Tibial nerve (tissue), 4 donors: Measurements from ENCODE around the gene CABLES2. TPM values are rescaled to one million over a fixed set of nuclear protein-coding genes. Genes with fewer than 3 reads are reported as not detected.

Experiments
- DNase-seq, 2 donors: peaks; one replicate each; pipeline ENCODE4 v3.0.0-alpha.2; 2019; ENCODE audit warnings: low spot score in 2 of 2
- H3K27ac ChIP-seq, 4 donors: fragments of 200-600 bp; sonication (generic) in 3 of 4; one replicate each; pipeline ENCODE4 v1.5.1; 2017 to 2019; ENCODE audit warnings: mild to moderate bottlenecking in 1 of 4
- H3K27me3 ChIP-seq, 2 donors: fragments of 200-600 bp; sonication (generic) in 1 of 2; one replicate each; pipeline versions ENCODE4 v1.5.1 to v1.6.0; 2017 to 2019
- H3K36me3 ChIP-seq, 3 donors: fragments of 200-600 bp; sonication (generic); one replicate each; pipeline ENCODE4 v1.5.1; 2018 to 2019
- H3K4me1 ChIP-seq, 4 donors: fragments of 200-600 bp; sonication (generic) in 3 of 4; one replicate each; pipeline ENCODE4 v1.5.1; 2017 to 2019
- H3K4me3 ChIP-seq, 4 donors: fragments of 200-600 bp; sonication (generic) in 3 of 4; one replicate each; pipeline ENCODE4 v1.5.1; 2017 to 2019; ENCODE audit warnings: mild to moderate bottlenecking in 1 of 4, moderate library complexity in 1 of 4
- H3K9me3 ChIP-seq, 4 donors: fragments of 200-600 bp; sonication (generic) in 3 of 4; one replicate each; pipeline ENCODE4 v1.5.1; 2017 to 2019
- EP300 ChIP-seq, 2 donors: sonication (generic); formaldehyde crosslinking; IDR thresholded peaks; one replicate each; pipeline ENCODE4 v1.6.1; 2017; ENCODE audit warnings: antibody characterized with exemption in 2 of 2, mild to moderate bottlenecking in 1 of 2
- POLR2A ChIP-seq, 2 donors: fragments of 450-650 bp; IDR thresholded peaks; one replicate each; pipeline ENCODE4 v1.6.1; 2017; ENCODE audit warnings: antibody characterized with exemption in 2 of 2, mild to moderate bottlenecking in 2 of 2, moderate library complexity in 2 of 2
- WGBS, 2 donors: methylation state at CpG; one replicate each; pipeline ENCODE4 v1.1.5; 2018; 5-methylcytosine and 5-hydroxymethylcytosine counted together
- total RNA-seq, 4 donors: library from RNA; depleted of rRNA; stranded (reverse); fragments of >200 nt; gene quantifications; one replicate each; pipeline ENCODE4 v1.1.0, GENCODE V29; 2016
- TF ChIP-seq, protein P1 (sequence below), 5 experiments: fragments of 200-600 bp in 3 of 5; fragments of 450-650 bp in 2 of 5; sonication (generic) in 3 of 5; IDR thresholded peaks; one replicate each; pipeline ENCODE4 v1.5.1; 2016 to 2019; ENCODE audit warnings: antibody characterized with exemption in 5 of 5, mild to moderate bottlenecking in 3 of 5, moderate library complexity in 2 of 5

CABLES2 gene
- total RNA-seq, 4 donors from 2014 or later, result 1.1 to 9.9 (median 6.2) TPM

DNA sequence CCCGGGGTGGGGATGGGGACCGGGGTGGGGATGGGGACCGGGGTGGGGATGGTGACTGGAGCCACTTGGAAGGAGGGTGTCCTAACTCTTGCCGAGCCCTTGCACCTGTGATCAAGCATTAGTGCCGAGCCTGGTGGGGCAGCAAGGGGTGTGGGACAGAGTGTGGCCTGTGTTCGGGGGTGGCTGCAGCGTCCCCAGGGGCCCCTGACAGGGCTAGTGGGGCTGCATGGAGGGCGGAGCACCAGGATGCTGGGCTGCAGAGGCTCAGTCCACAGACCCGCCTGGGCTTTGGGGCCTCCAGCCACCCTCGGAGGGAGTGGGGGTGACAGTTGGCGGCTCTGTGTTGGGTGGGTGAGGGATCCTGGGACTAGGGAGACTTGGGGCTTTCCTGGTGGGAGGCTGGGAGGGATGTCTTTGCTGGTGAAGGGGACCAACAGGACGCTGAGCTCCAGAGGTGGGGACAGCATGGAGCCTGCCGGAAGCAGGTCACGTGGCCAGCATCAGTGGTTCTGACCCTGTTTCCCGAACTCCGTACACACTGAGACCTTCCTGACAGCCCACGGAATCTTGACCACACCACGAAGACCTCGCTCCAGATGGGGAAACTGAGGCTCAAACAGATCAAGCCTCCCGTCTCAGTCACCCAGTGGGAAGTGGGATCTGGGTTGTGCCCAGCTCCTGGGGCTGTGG is 15.7 kb upstream of the CABLES2 start:
- Histone ChIP-seq H3K27me3 (peaks cover 0 to 54% of the 10 kb centered on the region in 2 donors), H3K27ac (no peak overlapping the region), H3K4me3 (no peak overlapping the region), H3K9me3 (no peaks in the 10 kb centered on the region), H3K4me1 (no peaks in the 10 kb centered on the region), H3K36me3 (no peaks in the 10 kb centered on the region)
- WGBS, 2 donors, result 82 to 87% methylated on average over 13 to 19 of the region's 20 CpGs
- no peak for DNase-seq
- TF ChIP-seq EP300 (IDR thresholded peaks at IDR 0.05), result no peak
- TF ChIP-seq, protein P1, sequence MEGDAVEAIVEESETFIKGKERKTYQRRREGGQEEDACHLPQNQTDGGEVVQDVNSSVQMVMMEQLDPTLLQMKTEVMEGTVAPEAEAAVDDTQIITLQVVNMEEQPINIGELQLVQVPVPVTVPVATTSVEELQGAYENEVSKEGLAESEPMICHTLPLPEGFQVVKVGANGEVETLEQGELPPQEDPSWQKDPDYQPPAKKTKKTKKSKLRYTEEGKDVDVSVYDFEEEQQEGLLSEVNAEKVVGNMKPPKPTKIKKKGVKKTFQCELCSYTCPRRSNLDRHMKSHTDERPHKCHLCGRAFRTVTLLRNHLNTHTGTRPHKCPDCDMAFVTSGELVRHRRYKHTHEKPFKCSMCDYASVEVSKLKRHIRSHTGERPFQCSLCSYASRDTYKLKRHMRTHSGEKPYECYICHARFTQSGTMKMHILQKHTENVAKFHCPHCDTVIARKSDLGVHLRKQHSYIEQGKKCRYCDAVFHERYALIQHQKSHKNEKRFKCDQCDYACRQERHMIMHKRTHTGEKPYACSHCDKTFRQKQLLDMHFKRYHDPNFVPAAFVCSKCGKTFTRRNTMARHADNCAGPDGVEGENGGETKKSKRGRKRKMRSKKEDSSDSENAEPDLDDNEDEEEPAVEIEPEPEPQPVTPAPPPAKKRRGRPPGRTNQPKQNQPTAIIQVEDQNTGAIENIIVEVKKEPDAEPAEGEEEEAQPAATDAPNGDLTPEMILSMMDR (IDR thresholded peaks at IDR 0.05), result no peak
- TF ChIP-seq POLR2A (IDR thresholded peaks at IDR 0.05), result no peak

- 96 to 100% methylated on average over 5 to 6 of the region's 6 CpGs for WGBS, 2 donors
- Histone ChIP-seq H3K27ac (no peak overlapping the region), H3K36me3 (no peaks in the 10 kb centered on the region), H3K27me3 (peaks cover 0 to 47% of the 10 kb centered on the region in 2 donors), H3K4me3 (no peak overlapping the region), H3K4me1 (no peaks in the 10 kb centered on the region), H3K9me3 (no peaks in the 10 kb centered on the region)
- no peak for DNase-seq
- TF ChIP-seq, protein P1 (IDR thresholded peaks at IDR 0.05), result no peak
- TF ChIP-seq EP300 (IDR thresholded peaks at IDR 0.05) (no peak), POLR2A (IDR thresholded peaks at IDR 0.05) (no peak)
These were observed 14.6 kb upstream of the CABLES2 start for GRCh38 chr20:62421716-62421990.

DNA sequence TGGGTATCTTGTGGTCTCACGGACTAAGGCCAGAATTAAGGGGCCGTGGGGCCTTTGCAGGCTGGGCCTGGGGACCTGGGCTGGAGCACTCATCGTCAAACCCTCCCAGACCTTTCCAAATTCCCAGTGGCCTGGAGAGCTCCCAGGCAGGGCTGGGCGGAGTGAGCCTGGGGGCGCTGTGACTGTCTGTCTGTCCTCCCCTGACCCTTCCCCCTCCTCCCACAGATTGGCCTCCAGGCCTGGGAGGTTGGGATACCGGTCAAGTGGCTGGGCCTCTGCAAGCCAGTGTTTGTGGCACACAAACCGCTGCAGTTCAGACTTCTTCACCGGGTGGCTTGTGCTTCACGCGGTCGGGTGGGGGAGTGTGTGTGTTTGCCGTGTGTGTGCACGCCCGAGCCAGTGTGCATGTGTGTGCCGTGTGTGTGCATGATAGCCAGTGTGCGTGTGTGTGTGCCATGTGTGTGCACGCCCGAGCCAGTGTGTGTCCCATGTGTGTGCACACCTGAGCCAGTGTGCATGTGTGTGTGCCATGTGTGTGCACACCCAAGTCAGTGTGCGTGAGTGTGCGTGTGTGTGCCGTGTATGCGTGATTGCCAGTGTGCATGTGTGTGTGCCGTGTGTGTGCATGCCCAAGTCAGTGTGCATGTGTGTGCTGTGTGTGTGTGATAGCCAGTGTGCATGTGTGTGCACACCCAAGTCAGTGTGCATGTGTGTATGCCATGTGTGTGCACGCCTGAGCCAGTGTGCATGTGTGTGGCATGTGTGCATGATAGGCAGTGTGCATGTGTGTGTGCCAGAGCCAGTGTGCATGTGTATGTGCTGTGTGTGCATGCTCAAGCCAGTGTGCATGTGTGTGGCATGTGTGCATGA is 14.0 kb upstream of the CABLES2 start:
- TF ChIP-seq, protein P1 (IDR thresholded peaks at IDR 0.05), result no peak
- no peak for TF ChIP-seq POLR2A (IDR thresholded peaks at IDR 0.05)
- TF ChIP-seq EP300 (IDR thresholded peaks at IDR 0.05), result no peak
- no peaks in the 10 kb centered on the region for H3K9me3 ChIP-seq
- WGBS, 2 donors, result 88 to 89% methylated on average over 15 to 23 of the region's 24 CpGs
- no peaks in the 10 kb centered on the region for H3K4me1 ChIP-seq
- no peak overlapping the region for H3K4me3 ChIP-seq
- H3K27ac ChIP-seq, result no peak overlapping the region
- H3K27me3 ChIP-seq, result peaks cover 0 to 47% of the 10 kb centered on the region in 2 donors
- no peak for DNase-seq
- no peaks in the 10 kb centered on the region for H3K36me3 ChIP-seq

GRCh38 chr20:62419759-62420158 is 12.7 kb upstream of the CABLES2 start:
- 65 to 84% methylated on average over 2 to 9 of the region's 9 CpGs for whole genome bisulfite sequencing, 2 donors

More at GRCh38 chr20:62419759-62420158, 12.7 kb upstream of the CABLES2 start:
- no peaks in the 10 kb centered on the region for H3K36me3 ChIP-seq
- no peaks in the 10 kb centered on the region for H3K9me3 ChIP-seq
- no peak for DNase-seq
- TF ChIP-seq, protein P1 (IDR thresholded peaks at IDR 0.05), result no peak
- TF ChIP-seq POLR2A (IDR thresholded peaks at IDR 0.05), result no peak
- no peak for TF ChIP-seq EP300 (IDR thresholded peaks at IDR 0.05)
- peaks cover 0 to 44% of the 10 kb centered on the region in 2 donors for H3K27me3 ChIP-seq
- no peak overlapping the region for H3K4me3 ChIP-seq
- H3K4me1 ChIP-seq, result no peaks in the 10 kb centered on the region
- no peak overlapping the region for H3K27ac ChIP-seq
